IMR-90 (cell line): ENCODE data around the gene TRA2A. TPM values are rescaled to one million over a fixed set of nuclear protein-coding genes. Genes with fewer than 3 reads are reported as not detected.
A peak's percentile ranks its signal among the peaks of the same experiment; 100 is the strongest.

ENCODE experiments used
- ATAC-seq: fragments of 200-7000 bp; cut with Tn5 transposase; 2 replicates; pipeline ENCODE4 v1.9.1; 2020; ENCODE audit warnings: low read depth, mild to moderate bottlenecking, moderate library complexity
- BruUV-seq: library from RNA; stranded (reverse); fragments of 400-500 nt; replicated peaks from 2 replicates; lab custom pipeline; 2021; lab: Mats Ljungman, UMichigan
- CTCF ChIA-PET: fragments of 300-600 bp; formaldehyde crosslinking; extraction: SDS; loops from one replicate; lab custom pipeline; 2021; ENCODE audit warnings: antibody characterized with exemption; lab: Yijun Ruan, JAX
- POLR2A ChIA-PET: fragments of 300-600 bp; sonication (Branson Sonifier 250); formaldehyde crosslinking; loops from one replicate; lab custom pipeline; 2022; ENCODE audit warnings: antibody characterized with exemption; ENCODE audit not compliant: unreplicated experiment; lab: Charles Lee
- DNase-seq: peaks from one replicate; pipeline ENCODE4 v3.0.0; 2013
- H2AFZ ChIP-seq: replicated peaks from 2 replicates; pipeline ENCODE3; 2013; ENCODE audit warnings: low read length, mild to moderate bottlenecking; ENCODE audit not compliant: poor library complexity
- H2AK5ac ChIP-seq: 2 replicates; pipeline ENCODE4 v1.6.1; 2013; ENCODE audit warnings: low read depth, low read length, inconsistent platforms
- H2AK9ac ChIP-seq: replicated peaks from 2 replicates; pipeline ENCODE3; 2013; ENCODE audit warnings: mild to moderate bottlenecking, low read depth, low read length, moderate library complexity; ENCODE audit not compliant: poor library complexity
- H2BK120ac ChIP-seq: 2 replicates; pipeline ENCODE4 v1.6.1; 2013; ENCODE audit warnings: low read depth, low read length, inconsistent platforms
- H2BK15ac ChIP-seq: 3 replicates; pipeline ENCODE4 v1.6.1; 2013; ENCODE audit warnings: low read depth, low read length, inconsistent platforms
- H2BK20ac ChIP-seq: 2 replicates; pipeline ENCODE4 v1.6.1; 2013; ENCODE audit warnings: low read depth, mild to moderate bottlenecking, inconsistent platforms, low read length, moderate library complexity
- H2BK5ac ChIP-seq: 2 replicates; pipeline ENCODE4 v1.6.1; 2013; ENCODE audit warnings: mild to moderate bottlenecking, low read depth, low read length, inconsistent platforms; ENCODE audit not compliant: poor library complexity, severe bottlenecking
- H3K14ac ChIP-seq: replicated peaks from 2 replicates; pipeline ENCODE4 v1.6.1; 2013; ENCODE audit warnings: low read depth, low read length, inconsistent platforms
- H3K18ac ChIP-seq: 2 replicates; pipeline ENCODE4 v1.6.1; 2013; ENCODE audit warnings: low read depth, low read length, control low read depth
- H3K23ac ChIP-seq: 2 replicates; pipeline ENCODE4 v1.6.1; 2013; ENCODE audit warnings: low read depth, low read length, inconsistent platforms
- H3K27ac ChIP-seq: 2 replicates; pipeline ENCODE4 v1.5.1; 2013; ENCODE audit warnings: mild to moderate bottlenecking, control low read depth, low read length; ENCODE audit not compliant: insufficient read depth
- H3K27me3 ChIP-seq: 2 replicates; pipeline ENCODE4 v1.6.1; 2013; ENCODE audit warnings: low read length; ENCODE audit not compliant: control insufficient read depth, insufficient read depth
- H3K36me3 ChIP-seq: 2 replicates; pipeline ENCODE4 v1.6.1; 2013; ENCODE audit warnings: low read length, mixed read lengths; ENCODE audit not compliant: control insufficient read depth, insufficient read depth
- H3K4ac ChIP-seq: 2 replicates; pipeline ENCODE4 v1.6.1; 2013; ENCODE audit warnings: low read depth, low read length, inconsistent platforms
- H3K4me1 ChIP-seq: 2 replicates; pipeline ENCODE4 v1.6.1; 2013; ENCODE audit warnings: low read length, mixed read lengths; ENCODE audit not compliant: control insufficient read depth, insufficient read depth
- H3K4me2 ChIP-seq: 2 replicates; pipeline ENCODE4 v1.6.1; 2013; ENCODE audit warnings: low read depth, mild to moderate bottlenecking, control low read depth, low read length, moderate library complexity
- H3K4me3 ChIP-seq: 2 replicates; pipeline ENCODE4 v1.5.1; 2013; ENCODE audit warnings: low read depth, mild to moderate bottlenecking, control low read depth, low read length, moderate library complexity; ENCODE audit not compliant: insufficient read depth
- H3K56ac ChIP-seq: 2 replicates; pipeline ENCODE4 v1.6.1; 2013; ENCODE audit warnings: low read length, inconsistent platforms; ENCODE audit not compliant: insufficient read depth; ENCODE audit errors: extremely low read depth
- H3K79me1 ChIP-seq, 2 experiments: 2 replicates each; pipeline ENCODE4 v1.6.1; 2013; ENCODE audit warnings: low read length in 2 of 2, inconsistent platforms in 1 of 2, low read depth in 1 of 2
- H3K9ac ChIP-seq: 2 replicates; pipeline ENCODE4 v1.6.1; 2013; ENCODE audit warnings: low read depth, low read length, control low read depth
- H3K9me1 ChIP-seq: 2 replicates; pipeline ENCODE4 v1.6.1; 2013; ENCODE audit warnings: low read length, inconsistent platforms; ENCODE audit not compliant: insufficient read depth
- H3K9me3 ChIP-seq: 2 replicates; pipeline ENCODE4 v1.6.1; 2013; ENCODE audit warnings: low read length; ENCODE audit not compliant: control insufficient read depth, insufficient read depth
- H4K20me1 ChIP-seq: 2 replicates; pipeline ENCODE4 v1.6.1; 2013; ENCODE audit warnings: low read length, inconsistent platforms; ENCODE audit not compliant: insufficient read depth
- H4K5ac ChIP-seq: 2 replicates; pipeline ENCODE4 v1.6.1; 2013; ENCODE audit warnings: mild to moderate bottlenecking, low read depth, low read length, control low read depth
- H4K8ac ChIP-seq, 2 experiments: 2 replicates each; pipeline ENCODE4 v1.6.1; 2013; ENCODE audit warnings: low read depth in 2 of 2, low read length in 2 of 2, control low read depth in 1 of 2, inconsistent platforms in 1 of 2
- H4K91ac ChIP-seq: 2 replicates; pipeline ENCODE4 v1.6.1; 2013; ENCODE audit warnings: low read depth, low read length, inconsistent platforms; ENCODE audit not compliant: insufficient read depth
- CHD1 ChIP-seq: IDR thresholded peaks from 2 replicates; pipeline ENCODE4 v1.6.1; 2012; ENCODE audit warnings: low read depth, low read length, improper control_type of control experiment
- FOS ChIP-seq: fragments of 150-350 bp; IDR thresholded peaks from 2 replicates; pipeline ENCODE4 v1.6.1; 2016; ENCODE audit warnings: low read depth, low read length
- MXI1 ChIP-seq: IDR thresholded peaks from 2 replicates; pipeline ENCODE4 v1.6.1; 2012; ENCODE audit warnings: low read depth, mild to moderate bottlenecking, low read length, moderate library complexity, borderline replicate concordance
- POLR2A ChIP-seq: IDR thresholded peaks from 2 replicates; pipeline ENCODE4 v1.6.1; 2012; ENCODE audit warnings: mild to moderate bottlenecking, low read depth, low read length
- RAD21 ChIP-seq: IDR thresholded peaks from 2 replicates; pipeline ENCODE4 v1.6.1; 2012; ENCODE audit warnings: low read length, improper control_type of control experiment
- RCOR1 ChIP-seq: IDR thresholded peaks from 2 replicates; pipeline ENCODE4 v1.6.1; 2012; ENCODE audit warnings: mild to moderate bottlenecking, low read length, improper control_type of control experiment; ENCODE audit not compliant: insufficient replicate concordance
- RFX5 ChIP-seq: IDR thresholded peaks from 2 replicates; pipeline ENCODE4 v1.8.0; 2012; ENCODE audit warnings: low read depth, mild to moderate bottlenecking, low read length, moderate library complexity
- SMC3 ChIP-seq: fragments of 150-350 bp; IDR thresholded peaks from 2 replicates; pipeline ENCODE4 v1.6.1; 2016; ENCODE audit warnings: low read depth, mild to moderate bottlenecking, antibody characterized with exemption, low read length, moderate library complexity
- WGBS, 2 experiments: methylation state at CpG; one replicate each; pipeline versions ENCODE4 v1.1.5 to v1.1.7; 2013; ENCODE audit warnings: missing lambda C conversion rate in 2 of 2; ENCODE audit not compliant: insufficient read length in 1 of 2; ENCODE audit errors: extremely low coverage in 2 of 2; 5-methylcytosine and 5-hydroxymethylcytosine counted together
- dilution Hi-C: fragments of 300-500 bp; cut with HindIII; formaldehyde crosslinking; loops from one replicate; pipeline ENCODE4 v1.14.3; 2018; ENCODE audit warnings: low sequenced_read_pairs; ENCODE audit not compliant: unreplicated experiment
- in situ Hi-C: fragments of 300-500 bp; cut with MboI; formaldehyde crosslinking; loops from 3 replicates; pipeline ENCODE4 v1.14.3; 2019; ENCODE audit warnings: low sequenced_read_pairs, inconsistent platforms, mixed read lengths
- intact Hi-C: fragments of 100-400 bp; cut with micrococcal nuclease; formaldehyde crosslinking; loops from 2 replicates; pipeline ENCODE4 v1.10.0; 2022
- polyA plus RNA-seq, 3 experiments: library from polyadenylated mRNA; depleted of rRNA; stranded (reverse); fragments of >200 nt; gene quantifications; 2 replicates each; pipeline ENCODE4 v1.2.3, GENCODE V29; 2012; ENCODE audit warnings: low replicate concordance in 1 of 3
- total RNA-seq: library from RNA; depleted of rRNA; stranded (reverse); fragments of >200 nt; gene quantifications from 2 replicates; pipeline ENCODE4 v1.2.3, GENCODE V29; 2012

The TRA2A gene
- total and polyA plus RNA-seq, 2 of the 4 experiments (the other 2 are of a cell fraction), result 44.3 to 77.3 TPM

DNA sequence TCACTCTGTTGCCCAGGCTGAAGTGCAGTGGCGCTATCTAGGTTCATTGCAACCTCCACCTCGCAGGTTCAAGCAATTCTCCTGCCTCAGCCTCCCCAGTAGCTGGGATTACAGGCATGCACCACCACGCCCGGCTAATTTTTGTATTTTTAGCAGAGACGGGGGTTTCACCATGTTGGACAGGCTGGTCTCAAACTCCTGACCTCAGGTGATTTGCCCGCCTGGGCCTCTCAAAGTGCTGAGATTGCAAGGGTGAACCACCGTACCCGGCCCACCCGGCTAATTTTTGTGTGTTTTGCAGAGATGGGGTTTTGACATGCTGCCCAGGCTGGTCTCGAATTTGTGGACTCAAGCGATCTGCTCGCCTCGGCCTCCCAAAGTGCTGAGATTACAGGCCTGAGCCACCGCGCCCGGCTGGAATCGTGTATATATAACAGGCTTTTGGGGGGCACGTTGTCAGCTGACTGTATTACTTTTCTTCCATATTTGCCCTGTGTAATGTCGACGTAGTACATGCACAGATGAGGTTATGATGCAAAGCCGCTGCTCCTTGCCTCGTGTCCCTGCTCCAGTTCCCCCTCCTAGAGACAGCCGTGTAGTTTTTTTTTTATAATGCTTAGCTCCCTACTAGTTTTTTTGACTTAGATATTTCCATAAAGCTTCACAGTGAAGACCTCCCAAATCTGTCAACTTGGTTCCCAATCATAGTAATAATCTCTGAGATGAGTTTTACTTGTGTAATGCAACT lies 883 bp upstream of the TRA2A start:
- H3K27ac ChIP-seq, result no peak overlapping the region
- no peaks in the 10 kb centered on the region for H3K4me1 ChIP-seq
- H3K4me3 ChIP-seq, result no peak overlapping the region
- dilution Hi-C loops, result no loop called here
- H3K9ac ChIP-seq, result no peak overlapping the region
- no peak overlapping the region for H3K14ac ChIP-seq
- peak overlapping the region; percentile 80 to 98; a peak in 2 of 4 replicates for H4K8ac ChIP-seq
- no peak overlapping the region for H2AK9ac ChIP-seq
- no peak overlapping the region for H3K23ac ChIP-seq
- ATAC-seq, result no peak
- TF ChIP-seq RAD21 (no peak), SMC3 (no peak), RFX5 (no peak), POLR2A (no peak), MXI1 (no peak), CHD1 (no peak), RCOR1 (no peak), FOS (no peak)
- H4K5ac ChIP-seq, result peak overlapping the region; percentile 94
- BruUV-seq, result no TSS peak
- H2BK5ac ChIP-seq, result no peak overlapping the region
- H4K20me1 ChIP-seq, result peaks cover 40% of the 10 kb centered on the region
- H3K9me3 ChIP-seq, result no peaks in the 10 kb centered on the region
- H3K27me3 ChIP-seq, result no peaks in the 10 kb centered on the region
- no peak overlapping the region for H3K56ac ChIP-seq
- 0 out of 2 replicates have a peak overlapping the region, but pooled peaks have one; percentile 97 for H4K91ac ChIP-seq
- H2BK120ac ChIP-seq, result no peak overlapping the region
- ChIA-PET POLR2A (no interaction called here), CTCF (interaction anchor here (1.0 kb wide), 1 partner anchor 70 kb away, joined by 3 read pairs; no protein-coding TSS in a partner anchor)
- H3K4ac ChIP-seq, result peak overlapping the region; percentile 93; the same call in 1 of the 2 replicates
- no peak overlapping the region for H2BK20ac ChIP-seq
- H2AK5ac ChIP-seq, result no peak overlapping the region
- WGBS, 2 experiments, result 94% methylated on average over 5 of the region's 23 CpGs; no CpG with 5 or more reads in 1 of the 2 experiments
- H3K18ac ChIP-seq, result no peak overlapping the region
- H2BK15ac ChIP-seq, result no peak overlapping the region; the same call in 2 of the 3 replicates
- H3K79me1 ChIP-seq, result peaks cover 0 to 6% of the 10 kb centered on the region in 2 experiments; a peak in 1 of 4 replicates
- intact Hi-C loops, result no loop called here
- no peaks in the 10 kb centered on the region for H3K36me3 ChIP-seq
- no peaks in the 10 kb centered on the region for H3K9me1 ChIP-seq
- peak overlapping the region; percentile 90 for H2AFZ ChIP-seq
- no peak for DNase-seq
- no peak overlapping the region for H3K4me2 ChIP-seq
- in situ Hi-C loops, result loop anchor here (25.0 kb wide), 1 partner anchor 1580 kb away; no protein-coding TSS in a partner anchor
